ENCODE data around the gene ZDHHC19.

ZDHHC19 gene

DNA sequence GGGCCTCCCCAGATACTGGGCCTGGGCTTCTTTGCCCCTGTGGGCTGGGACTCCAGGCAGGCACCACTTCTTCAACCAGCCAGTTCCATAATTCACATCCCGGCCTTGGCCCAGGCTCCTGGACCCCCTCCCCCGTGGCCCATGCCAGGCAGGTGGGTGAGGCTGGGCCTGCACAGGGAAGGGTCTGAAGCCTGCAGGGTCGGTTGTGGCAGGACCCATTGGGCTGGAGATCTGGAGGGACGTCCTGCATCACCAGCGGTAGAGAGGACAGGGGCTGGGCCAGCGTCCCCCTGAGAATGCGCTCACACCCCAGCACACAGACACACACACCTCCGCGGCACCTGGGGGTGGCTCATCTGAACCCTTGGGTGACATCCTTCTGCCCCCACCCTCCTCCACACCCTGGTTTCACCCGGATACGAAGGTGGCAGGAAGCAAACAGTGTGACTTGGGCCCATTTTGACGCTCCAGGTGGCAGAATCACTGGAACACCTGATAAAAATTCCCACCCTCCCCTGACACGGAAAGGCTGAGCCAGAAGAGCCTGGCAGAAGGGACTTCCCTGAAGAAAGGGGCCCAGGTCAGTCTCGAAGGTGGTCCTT is 15.4 kb downstream of the ZDHHC19 start:
- TF ChIP-seq, protein P1, sequence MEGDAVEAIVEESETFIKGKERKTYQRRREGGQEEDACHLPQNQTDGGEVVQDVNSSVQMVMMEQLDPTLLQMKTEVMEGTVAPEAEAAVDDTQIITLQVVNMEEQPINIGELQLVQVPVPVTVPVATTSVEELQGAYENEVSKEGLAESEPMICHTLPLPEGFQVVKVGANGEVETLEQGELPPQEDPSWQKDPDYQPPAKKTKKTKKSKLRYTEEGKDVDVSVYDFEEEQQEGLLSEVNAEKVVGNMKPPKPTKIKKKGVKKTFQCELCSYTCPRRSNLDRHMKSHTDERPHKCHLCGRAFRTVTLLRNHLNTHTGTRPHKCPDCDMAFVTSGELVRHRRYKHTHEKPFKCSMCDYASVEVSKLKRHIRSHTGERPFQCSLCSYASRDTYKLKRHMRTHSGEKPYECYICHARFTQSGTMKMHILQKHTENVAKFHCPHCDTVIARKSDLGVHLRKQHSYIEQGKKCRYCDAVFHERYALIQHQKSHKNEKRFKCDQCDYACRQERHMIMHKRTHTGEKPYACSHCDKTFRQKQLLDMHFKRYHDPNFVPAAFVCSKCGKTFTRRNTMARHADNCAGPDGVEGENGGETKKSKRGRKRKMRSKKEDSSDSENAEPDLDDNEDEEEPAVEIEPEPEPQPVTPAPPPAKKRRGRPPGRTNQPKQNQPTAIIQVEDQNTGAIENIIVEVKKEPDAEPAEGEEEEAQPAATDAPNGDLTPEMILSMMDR (IDR thresholded peaks at IDR 0.05; ENCODE audit: poor library complexity, severe bottlenecking) = no peak
- Histone ChIP-seq H3K9me3 (ENCODE audit: severe bottlenecking) (no peaks in the 10 kb centered on the region), H3K27ac (ENCODE audit: poor library complexity, severe bottlenecking) (no peak overlapping the region), H3K27me3 (ENCODE audit: insufficient read depth, poor library complexity, severe bottlenecking) (no peaks in the 10 kb centered on the region), H3K36me3 (ENCODE audit: low read depth) (no peaks in the 10 kb centered on the region), H3K4me3 (ENCODE audit: severe bottlenecking) (no peak overlapping the region), H3K4me1 (ENCODE audit: insufficient read depth, poor library complexity, severe bottlenecking) (no peaks in the 10 kb centered on the region)
- ATAC-seq (ENCODE audit: low read depth) = no peak
- no peak for DNase-seq (ENCODE audit: low spot score)

DNA sequence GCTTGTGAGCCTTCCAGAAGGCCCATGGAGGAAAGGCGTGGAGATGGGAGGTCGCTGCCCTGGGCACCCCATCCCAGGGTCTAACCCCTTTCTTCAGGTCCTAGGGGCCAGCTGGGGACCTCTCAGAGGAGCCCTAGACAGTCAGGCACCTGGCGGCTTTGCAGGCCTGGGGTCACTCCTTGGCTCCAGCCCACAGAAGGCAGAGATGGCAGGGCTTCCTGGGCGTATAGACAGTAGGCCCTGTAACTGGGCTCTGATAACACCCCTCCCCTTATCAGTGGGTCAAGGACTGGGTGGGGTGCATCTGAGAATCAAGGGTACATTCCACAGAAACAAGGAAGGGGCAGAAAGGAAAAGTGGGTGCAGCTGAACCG is 16.7 kb downstream of the ZDHHC19 start:
- no peaks in the 10 kb centered on the region for H3K9me3 ChIP-seq (ENCODE audit: severe bottlenecking)
- H3K27me3 ChIP-seq (ENCODE audit: insufficient read depth, poor library complexity, severe bottlenecking) = no peaks in the 10 kb centered on the region
- H3K4me1 ChIP-seq (ENCODE audit: insufficient read depth, poor library complexity, severe bottlenecking) = no peaks in the 10 kb centered on the region
- ATAC-seq (ENCODE audit: low read depth) = no peak
- no peak overlapping the region for H3K27ac ChIP-seq (ENCODE audit: poor library complexity, severe bottlenecking)
- no peak overlapping the region for H3K4me3 ChIP-seq (ENCODE audit: severe bottlenecking)
- DNase-seq (ENCODE audit: low spot score) = no peak
- H3K36me3 ChIP-seq (ENCODE audit: low read depth) = no peaks in the 10 kb centered on the region
- TF ChIP-seq, protein P1 (IDR thresholded peaks at IDR 0.05; ENCODE audit: poor library complexity, severe bottlenecking) = no peak

DNA sequence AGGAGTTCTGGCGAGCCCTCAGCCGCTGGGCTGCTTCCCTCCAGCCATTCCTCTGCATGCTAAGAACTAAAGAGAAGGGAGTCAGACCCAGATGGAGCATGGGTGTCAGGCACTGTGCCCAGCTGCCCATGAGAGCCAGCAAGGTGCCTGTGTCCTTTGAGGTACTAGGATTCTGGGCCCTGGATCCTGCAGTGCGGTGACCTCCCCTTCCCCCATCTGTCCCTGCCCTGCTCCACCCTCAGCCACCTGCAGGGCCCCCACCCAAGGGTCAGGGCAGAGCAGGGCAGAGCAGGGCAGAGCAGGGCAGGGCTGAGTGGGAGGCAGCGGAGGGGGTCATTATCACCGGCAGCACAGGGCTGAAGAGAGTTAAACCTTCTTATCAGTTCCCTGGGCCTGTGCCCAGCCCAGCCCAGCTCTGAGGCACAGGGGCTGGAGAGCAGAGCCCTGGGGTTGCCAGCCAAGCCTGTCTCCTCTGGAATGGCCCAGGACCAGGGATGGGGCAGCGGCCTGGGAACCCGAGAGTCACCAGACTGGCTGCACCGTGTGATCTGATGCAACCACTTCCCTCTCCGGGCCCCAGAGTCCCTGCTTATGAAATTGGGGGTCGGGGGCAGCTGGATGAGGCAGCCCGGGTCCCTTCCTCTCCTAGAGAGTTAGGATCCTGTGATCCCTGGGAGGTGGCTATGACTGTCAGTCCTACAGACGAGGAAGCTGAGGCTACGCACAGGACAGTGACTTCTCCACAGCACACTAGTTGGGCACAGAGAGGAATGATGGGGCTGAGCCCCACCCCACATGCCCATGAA is 17.3 kb downstream of the ZDHHC19 start:
- H3K4me3 ChIP-seq (ENCODE audit: severe bottlenecking) = no peak overlapping the region
- no peak overlapping the region for H3K27ac ChIP-seq (ENCODE audit: poor library complexity, severe bottlenecking)
- no peaks in the 10 kb centered on the region for H3K4me1 ChIP-seq (ENCODE audit: insufficient read depth, poor library complexity, severe bottlenecking)
- H3K36me3 ChIP-seq (ENCODE audit: low read depth) = no peaks in the 10 kb centered on the region
- DNase-seq (ENCODE audit: low spot score) (no peak), ATAC-seq (ENCODE audit: low read depth) (no peak)
- H3K9me3 ChIP-seq (ENCODE audit: severe bottlenecking) = no peaks in the 10 kb centered on the region
- TF ChIP-seq, protein P1 (IDR thresholded peaks at IDR 0.05; ENCODE audit: poor library complexity, severe bottlenecking) = no peak
- no peaks in the 10 kb centered on the region for H3K27me3 ChIP-seq (ENCODE audit: insufficient read depth, poor library complexity, severe bottlenecking)

DNA sequence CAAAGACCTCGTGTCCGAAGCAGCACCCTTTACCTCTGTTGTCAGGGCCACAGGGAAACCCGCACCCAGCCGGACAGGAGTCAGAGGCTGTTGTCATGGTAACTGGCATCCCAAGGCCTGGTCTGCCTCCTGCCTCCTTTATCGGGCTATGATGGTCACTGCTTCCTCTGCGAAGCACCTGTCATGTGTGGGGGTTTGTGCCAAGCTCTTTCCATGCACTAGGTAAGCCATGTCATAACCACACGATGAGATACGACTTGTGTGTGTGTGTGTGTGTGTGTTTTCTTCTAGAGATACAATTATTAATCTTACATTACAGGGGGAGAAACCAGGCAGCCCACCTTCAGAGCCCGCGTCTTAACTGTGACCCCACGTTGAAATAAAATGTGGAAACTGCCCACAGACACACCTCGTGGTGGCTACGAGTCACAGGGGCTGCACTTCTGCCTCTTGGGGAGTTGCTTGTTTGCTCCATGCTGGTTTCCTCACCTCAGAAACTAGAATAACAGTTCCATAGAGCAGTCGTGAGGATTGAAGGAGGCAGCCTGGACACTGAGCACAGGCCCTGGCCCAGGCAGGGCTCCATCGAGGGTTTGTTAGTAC is 18.0 kb downstream of the ZDHHC19 start:
- ATAC-seq (ENCODE audit: low read depth) (no peak), DNase-seq (ENCODE audit: low spot score) (no peak)
- TF ChIP-seq, protein P1 (IDR thresholded peaks at IDR 0.05; ENCODE audit: poor library complexity, severe bottlenecking) = no peak
- no peak overlapping the region for H3K4me3 ChIP-seq (ENCODE audit: severe bottlenecking)
- H3K27ac ChIP-seq (ENCODE audit: poor library complexity, severe bottlenecking) = no peak overlapping the region
- H3K27me3 ChIP-seq (ENCODE audit: insufficient read depth, poor library complexity, severe bottlenecking) = no peaks in the 10 kb centered on the region
- H3K4me1 ChIP-seq (ENCODE audit: insufficient read depth, poor library complexity, severe bottlenecking) = no peaks in the 10 kb centered on the region
- no peaks in the 10 kb centered on the region for H3K9me3 ChIP-seq (ENCODE audit: severe bottlenecking)
- no peaks in the 10 kb centered on the region for H3K36me3 ChIP-seq (ENCODE audit: low read depth)

Measured in RWPE2 (cell line).